ENCODE measurements around the gene SPRN.
A peak's percentile ranks its signal among the peaks of the same experiment; 100 is the strongest.

Gene SPRN

GRCh38 chr10:133456041-133456951, 31.9 kb upstream of the SPRN start:
- Histone ChIP-seq H3K9me3 (ENCODE audit: insufficient read depth, low read depth, low read length) (no peaks in the 10 kb centered on the region), H3K9me2 (replicated peaks; ENCODE audit: low read depth, low read length) (no peaks in the 10 kb centered on the region), H3F3A (ENCODE audit: low read depth) (no peaks in the 10 kb centered on the region), H2AFZ (ENCODE audit: low read length) (no peak overlapping the region), H3K27me3 (ENCODE audit: insufficient read depth, low read length, poor library complexity, severe bottlenecking) (no peaks in the 10 kb centered on the region), H4K20me1 (ENCODE audit: insufficient read depth, low read length, poor library complexity, severe bottlenecking) (peaks cover 6% of the 10 kb centered on the region), H3K9ac (ENCODE audit: low read depth, low read length, poor library complexity, severe bottlenecking) (peak overlapping the region; percentile 85), H3K79me2 (ENCODE audit: insufficient read depth, low read length) (peaks cover 49% of the 10 kb centered on the region), H3K4me3 (ENCODE audit: low read length, poor library complexity, severe bottlenecking) (peak overlapping the region; percentile 75), H3K4me2 (ENCODE audit: low read depth, low read length, poor library complexity, severe bottlenecking) (peak overlapping the region; percentile 83), H3K36me3 (ENCODE audit: insufficient read depth, low read length) (no peaks in the 10 kb centered on the region), H3K4me1 (ENCODE audit: insufficient read depth, low read length, poor library complexity, severe bottlenecking) (peaks cover 25% of the 10 kb centered on the region)
- TF ChIP-seq EZH2phosphoT487 (IDR thresholded peaks at IDR 0.05; ENCODE audit: borderline replicate concordance) = no peak
- TF ChIP-seq, protein P1, sequence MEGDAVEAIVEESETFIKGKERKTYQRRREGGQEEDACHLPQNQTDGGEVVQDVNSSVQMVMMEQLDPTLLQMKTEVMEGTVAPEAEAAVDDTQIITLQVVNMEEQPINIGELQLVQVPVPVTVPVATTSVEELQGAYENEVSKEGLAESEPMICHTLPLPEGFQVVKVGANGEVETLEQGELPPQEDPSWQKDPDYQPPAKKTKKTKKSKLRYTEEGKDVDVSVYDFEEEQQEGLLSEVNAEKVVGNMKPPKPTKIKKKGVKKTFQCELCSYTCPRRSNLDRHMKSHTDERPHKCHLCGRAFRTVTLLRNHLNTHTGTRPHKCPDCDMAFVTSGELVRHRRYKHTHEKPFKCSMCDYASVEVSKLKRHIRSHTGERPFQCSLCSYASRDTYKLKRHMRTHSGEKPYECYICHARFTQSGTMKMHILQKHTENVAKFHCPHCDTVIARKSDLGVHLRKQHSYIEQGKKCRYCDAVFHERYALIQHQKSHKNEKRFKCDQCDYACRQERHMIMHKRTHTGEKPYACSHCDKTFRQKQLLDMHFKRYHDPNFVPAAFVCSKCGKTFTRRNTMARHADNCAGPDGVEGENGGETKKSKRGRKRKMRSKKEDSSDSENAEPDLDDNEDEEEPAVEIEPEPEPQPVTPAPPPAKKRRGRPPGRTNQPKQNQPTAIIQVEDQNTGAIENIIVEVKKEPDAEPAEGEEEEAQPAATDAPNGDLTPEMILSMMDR (conservative IDR thresholded peaks at IDR 0.05; ENCODE audit: low read length) = no peak

GRCh38 chr10:133455611-133456031, 31.2 kb upstream of the SPRN start:
- H3K9me2 ChIP-seq (replicated peaks; ENCODE audit: low read depth, low read length) = no peaks in the 10 kb centered on the region
- peaks cover 49% of the 10 kb centered on the region for H3K79me2 ChIP-seq (ENCODE audit: insufficient read depth, low read length)
- H3K4me3 ChIP-seq (ENCODE audit: low read length, poor library complexity, severe bottlenecking) = peak overlapping the region; percentile 75
- no peak overlapping the region for H2AFZ ChIP-seq (ENCODE audit: low read length)
- no peaks in the 10 kb centered on the region for H3K36me3 ChIP-seq (ENCODE audit: insufficient read depth, low read length)
- H4K20me1 ChIP-seq (ENCODE audit: insufficient read depth, low read length, poor library complexity, severe bottlenecking) = peaks cover 6% of the 10 kb centered on the region
- TF ChIP-seq, protein P1 (conservative IDR thresholded peaks at IDR 0.05; ENCODE audit: low read length) = no peak
- no peak for TF ChIP-seq EZH2phosphoT487 (IDR thresholded peaks at IDR 0.05; ENCODE audit: borderline replicate concordance)
- H3K4me1 ChIP-seq (ENCODE audit: insufficient read depth, low read length, poor library complexity, severe bottlenecking) = peaks cover 25% of the 10 kb centered on the region
- no peaks in the 10 kb centered on the region for H3K9me3 ChIP-seq (ENCODE audit: insufficient read depth, low read depth, low read length)
- H3K4me2 ChIP-seq (ENCODE audit: low read depth, low read length, poor library complexity, severe bottlenecking) = peak overlapping the region; percentile 83
- H3K27me3 ChIP-seq (ENCODE audit: insufficient read depth, low read length, poor library complexity, severe bottlenecking) = no peaks in the 10 kb centered on the region
- H3F3A ChIP-seq (ENCODE audit: low read depth) = no peaks in the 10 kb centered on the region
- peak overlapping the region; percentile 85 for H3K9ac ChIP-seq (ENCODE audit: low read depth, low read length, poor library complexity, severe bottlenecking)

- H2AFZ ChIP-seq (ENCODE audit: low read length) = no peak overlapping the region
- H3K27me3 ChIP-seq (ENCODE audit: insufficient read depth, low read length, poor library complexity, severe bottlenecking) = no peaks in the 10 kb centered on the region
- peaks cover 6% of the 10 kb centered on the region for H4K20me1 ChIP-seq (ENCODE audit: insufficient read depth, low read length, poor library complexity, severe bottlenecking)
- TF ChIP-seq EZH2phosphoT487 (IDR thresholded peaks at IDR 0.05; ENCODE audit: borderline replicate concordance) = no peak
- TF ChIP-seq, protein P1 (conservative IDR thresholded peaks at IDR 0.05; ENCODE audit: low read length) = no peak
- H3K36me3 ChIP-seq (ENCODE audit: insufficient read depth, low read length) = no peaks in the 10 kb centered on the region
- H3F3A ChIP-seq (ENCODE audit: low read depth) = no peaks in the 10 kb centered on the region
- H3K9me3 ChIP-seq (ENCODE audit: insufficient read depth, low read depth, low read length) = no peaks in the 10 kb centered on the region
- H3K4me3 ChIP-seq (ENCODE audit: low read length, poor library complexity, severe bottlenecking) = peak overlapping the region; percentile 75
- peak overlapping the region; percentile 83 for H3K4me2 ChIP-seq (ENCODE audit: low read depth, low read length, poor library complexity, severe bottlenecking)
- H3K79me2 ChIP-seq (ENCODE audit: insufficient read depth, low read length) = peaks cover 49% of the 10 kb centered on the region
- peak overlapping the region; percentile 85 for H3K9ac ChIP-seq (ENCODE audit: low read depth, low read length, poor library complexity, severe bottlenecking)
- H3K4me1 ChIP-seq (ENCODE audit: insufficient read depth, low read length, poor library complexity, severe bottlenecking) = peaks cover 25% of the 10 kb centered on the region
- H3K9me2 ChIP-seq (replicated peaks; ENCODE audit: low read depth, low read length) = no peaks in the 10 kb centered on the region
Measured at GRCh38 chr10:133455196-133455595, 30.8 kb upstream of the SPRN start.
